Measurements from ENCODE around the gene HAPSTR1. TPM values are rescaled to one million over a fixed set of nuclear protein-coding genes. Genes with fewer than 3 reads are reported as not detected.

The HAPSTR1 gene
- total RNA-seq, 1 experiment from 2014 or later, result 85.2 TPM

- Histone ChIP-seq H3K9ac (ENCODE audit: extremely low read depth, insufficient read length, low read length) (peak overlapping the region; percentile 71), H3K9me3 (ENCODE audit: control insufficient read depth, low read depth, low read length) (no peaks in the 10 kb centered on the region), H3K79me1 (ENCODE audit: insufficient read depth, low read depth, low read length, poor library complexity, severe bottlenecking) (no peaks in the 10 kb centered on the region), H4K20me1 (ENCODE audit: control insufficient read depth, insufficient read depth, insufficient read length) (no peaks in the 10 kb centered on the region), H4K5ac (ENCODE audit: insufficient read length, low read depth, low read length) (no peak overlapping the region), H3K4me1 (ENCODE audit: insufficient read depth, low read length) (peaks cover 7% of the 10 kb centered on the region; the same call in 1 of the 2 replicates), H2AK5ac (ENCODE audit: insufficient read length, low read length) (no peak overlapping the region), H3K23ac (ENCODE audit: insufficient read length, low read depth, low read length) (no peak overlapping the region), H3K18ac (ENCODE audit: insufficient read length, low read depth, low read length) (peak overlapping the region; percentile 64), H4K91ac (ENCODE audit: insufficient read length, low read depth, low read length) (no peak overlapping the region), H3K14ac (ENCODE audit: insufficient read depth, low read length) (peak overlapping the region; percentile 70), H3K27me3 (ENCODE audit: insufficient read depth, low read length) (no peaks in the 10 kb centered on the region), H3T11ph (ENCODE audit: low read length) (no peak overlapping the region), H3K27ac (ENCODE audit: insufficient read length, low read depth, low read length) (no peak overlapping the region), H2AFZ (ENCODE audit: low read length) (peak overlapping the region; percentile 32), H4K8ac (replicated peaks; ENCODE audit: insufficient read length, low read depth, low read length) (no peak overlapping the region), H3K79me2 (ENCODE audit: insufficient read depth, low read length) (peaks cover 30% of the 10 kb centered on the region), H2BK5ac (ENCODE audit: insufficient read length, low read length) (no peak overlapping the region), H2BK12ac (ENCODE audit: insufficient read length, low read depth, low read length) (no peak overlapping the region), H3K56ac (ENCODE audit: insufficient read length, low read depth, low read length) (no peak overlapping the region), H3K4me2 (ENCODE audit: insufficient read depth, insufficient read length, low read length) (peak overlapping the region; percentile 50), H2BK15ac (ENCODE audit: low read depth, low read length) (no peak overlapping the region), H3K23me2 (ENCODE audit: insufficient read length, low read depth, low read length, poor library complexity, severe bottlenecking) (peaks cover 18% of the 10 kb centered on the region), H2BK20ac (ENCODE audit: low read depth, low read length, poor library complexity, severe bottlenecking) (no peak overlapping the region), H2BK120ac (ENCODE audit: low read depth, low read length, poor library complexity, severe bottlenecking) (no peak overlapping the region), H3K4ac (ENCODE audit: low read depth, low read length) (no peak overlapping the region)
- TF ChIP-seq CTCF (conservative IDR thresholded peaks at IDR 0.05), result no peak
- Mint-ChIP-seq H3K4me1 (peaks cover 25 to 26% of the 10 kb centered on the region in 2 experiments), H3K9me3 (peaks cover 0 to 3% of the 10 kb centered on the region in 2 experiments; a peak in 1 of 5 replicates), H3K36me3 (ENCODE audit: insufficient read depth in 1 of 3, low read depth in 3 of 3) (peaks cover 16 to 26% (median 24%) of the 10 kb centered on the region in 3 experiments), H3K4me3 (peak overlapping the region; percentile 68 to 81), H3K27me3 (ENCODE audit: low read depth) (peaks cover 1% of the 10 kb centered on the region; the same call in 1 of the 2 replicates), H3K27ac (peak overlapping the region; percentile 91 to 96 (median 96))
- no CpG with 5 or more reads among the region's 85 CpGs for WGBS (ENCODE audit: extremely low coverage, insufficient read length, low lambda C conversion rate)
- peak; percentile 66 for DNase-seq
Measured at GRCh38 chr16:9090101-9090959, 1.1 kb upstream of the HAPSTR1 start.

All from H9 (cell line).